PC-9 (cell line): ENCODE data around the gene CACNA1A. TPM values are rescaled to one million over a fixed set of nuclear protein-coding genes. Genes with fewer than 3 reads are reported as not detected.

Experiments
- BruUV-seq: library from RNA; stranded (reverse); fragments of 400-500 nt; replicated peaks from 2 replicates; lab custom pipeline; 2021; lab: Mats Ljungman, UMichigan
- CTCF ChIA-PET: fragments of 300-600 bp; sonication (Branson Sonifier 250); formaldehyde crosslinking; loops from one replicate; lab custom pipeline; 2022; ENCODE audit warnings: antibody characterized with exemption; lab: Charles Lee
- POLR2A ChIA-PET: fragments of 300-600 bp; sonication (Branson Sonifier 250); formaldehyde crosslinking; loops from one replicate; lab custom pipeline; 2022; ENCODE audit warnings: antibody characterized with exemption; ENCODE audit not compliant: unreplicated experiment; lab: Charles Lee
- DNase-seq, 2 experiments: peaks; one replicate each; pipeline versions ENCODE4 v3.0.0 to v3.0.0-alpha.2; 2015 to 2022; ENCODE audit warnings: mixed read lengths in 1 of 2
- H2AFZ ChIP-seq: fragments of 200-600 bp; sonication (generic); 2 replicates; pipeline ENCODE4 v1.8.1; 2017; ENCODE audit warnings: antibody characterized with exemption
- H3F3A ChIP-seq: fragments of 200-600 bp; sonication (generic); 2 replicates; pipeline ENCODE4 v1.8.1; 2017; ENCODE audit warnings: antibody characterized with exemption, mild to moderate bottlenecking, low read depth; ENCODE audit not compliant: insufficient read depth
- H3K27ac ChIP-seq: fragments of 200-600 bp; sonication (generic); 2 replicates; pipeline ENCODE4 v1.6.1; 2016; ENCODE audit warnings: mixed run types
- H3K27me3 ChIP-seq: fragments of 200-600 bp; sonication (generic); 2 replicates; pipeline ENCODE4 v1.6.1; 2016; ENCODE audit warnings: low read depth, mixed run types; ENCODE audit not compliant: insufficient read depth
- H3K36me3 ChIP-seq: fragments of 200-600 bp; sonication (generic); 2 replicates; pipeline ENCODE4 v1.6.1; 2016; ENCODE audit warnings: low read depth, mixed run types
- H3K4me1 ChIP-seq: fragments of 200-600 bp; sonication (generic); replicated peaks from 2 replicates; pipeline ENCODE4 v1.6.1; 2016; ENCODE audit warnings: mixed run types; ENCODE audit not compliant: insufficient read depth
- H3K4me2 ChIP-seq: fragments of 200-600 bp; sonication (generic); 2 replicates; pipeline ENCODE4 v1.6.1; 2017; ENCODE audit warnings: mixed run types
- H3K4me3 ChIP-seq: fragments of 200-600 bp; sonication (generic); 2 replicates; pipeline ENCODE4 v1.6.1; 2016; ENCODE audit warnings: mixed run types
- H3K79me2 ChIP-seq: fragments of 200-600 bp; sonication (generic); 2 replicates; pipeline ENCODE4 v1.6.1; 2017; ENCODE audit warnings: low read depth, mixed run types
- H3K9me2 ChIP-seq: fragments of 200-600 bp; sonication (generic); 2 replicates; pipeline ENCODE4 v1.8.1; 2017; ENCODE audit warnings: mild to moderate bottlenecking; ENCODE audit not compliant: insufficient read depth
- H3K9me3 ChIP-seq: fragments of 200-600 bp; sonication (generic); 2 replicates; pipeline ENCODE4 v1.8.1; 2016; ENCODE audit warnings: low read depth; ENCODE audit not compliant: insufficient read depth
- H4K20me1 ChIP-seq: fragments of 200-600 bp; sonication (generic); 2 replicates; pipeline ENCODE4 v1.8.1; 2017; ENCODE audit not compliant: insufficient read depth
- CTCF ChIP-seq: fragments of 200-600 bp; sonication (generic); conservative IDR thresholded peaks from 2 replicates; pipeline ENCODE4 v1.6.1; 2017; ENCODE audit warnings: mixed run types, antibody characterized with exemption, mild to moderate bottlenecking, moderate library complexity
- EZH2 ChIP-seq: fragments of 200-600 bp; sonication (generic); IDR thresholded peaks from 2 replicates; pipeline ENCODE4 v1.8.0; 2017; ENCODE audit warnings: antibody characterized with exemption, low read depth
- intact Hi-C: fragments of 100-400 bp; cut with micrococcal nuclease; formaldehyde crosslinking; loops from one replicate; pipeline ENCODE4 v1.10.0; 2022; ENCODE audit not compliant: unreplicated experiment
- total RNA-seq: library from RNA; stranded (reverse); gene quantifications from 2 replicates; pipeline ENCODE4 v1.2.3, GENCODE V29; 2021

CACNA1A gene
- total RNA-seq, 1 experiment from 2014 or later: 0.35 TPM

- Histone ChIP-seq H3K36me3 (no peaks in the 10 kb centered on the region), H3K79me2 (no peaks in the 10 kb centered on the region), H4K20me1 (no peaks in the 10 kb centered on the region), H3K4me1 (no peaks in the 10 kb centered on the region), H3K27me3 (peaks cover under 1% of the 10 kb centered on the region; the same call in 1 of the 2 replicates), H3K27ac (no peak overlapping the region), H3K4me3 (no peak overlapping the region), H3K9me2 (no peaks in the 10 kb centered on the region), H2AFZ (no peak overlapping the region), H3F3A (peaks cover 16% of the 10 kb centered on the region), H3K9me3 (no peaks in the 10 kb centered on the region), H3K4me2 (no peak overlapping the region)
- intact Hi-C loops: no loop called here
- BruUV-seq: no TSS peak
- POLR2A ChIA-PET: no interaction called here
- DNase-seq: no peak
- CTCF ChIA-PET: no interaction called here
- TF ChIP-seq CTCF: no peak
- no peak for TF ChIP-seq EZH2
Measured at GRCh38 chr19:13220847-13221246, 285.4 kb downstream of the CACNA1A start.

- no peak overlapping the region for H3K4me2 ChIP-seq
- H4K20me1 ChIP-seq: no peaks in the 10 kb centered on the region
- H3F3A ChIP-seq: peaks cover 16% of the 10 kb centered on the region
- H3K4me1 ChIP-seq: no peaks in the 10 kb centered on the region
- no peaks in the 10 kb centered on the region for H3K27me3 ChIP-seq
- ChIA-PET POLR2A (no interaction called here), CTCF (no interaction called here)
- no peak overlapping the region for H3K4me3 ChIP-seq
- no TSS peak for BruUV-seq
- H3K9me2 ChIP-seq: no peaks in the 10 kb centered on the region
- H3K79me2 ChIP-seq: no peaks in the 10 kb centered on the region
- H3K27ac ChIP-seq: no peak overlapping the region
- no peaks in the 10 kb centered on the region for H3K9me3 ChIP-seq
- no peak for TF ChIP-seq EZH2
- no peak for TF ChIP-seq CTCF
- intact Hi-C loops: no loop called here
- H2AFZ ChIP-seq: no peak overlapping the region
- H3K36me3 ChIP-seq: no peaks in the 10 kb centered on the region
- DNase-seq: no peak
Measured at GRCh38 chr19:13215572-13216380, 290.5 kb downstream of the CACNA1A start.

- intact Hi-C loops: no loop called here
- H3K4me1 ChIP-seq: no peaks in the 10 kb centered on the region
- no peak for DNase-seq
- H3K4me2 ChIP-seq: no peak overlapping the region
- ChIA-PET CTCF (interaction anchor here (0.7 kb wide), 1 partner anchor 9 kb away, joined by 12 read pairs; no protein-coding TSS in a partner anchor), POLR2A (interaction anchor here (0.8 kb wide), 1 partner anchor 33 kb away, joined by 11 read pairs; no protein-coding TSS in a partner anchor)
- H3K79me2 ChIP-seq: no peaks in the 10 kb centered on the region
- no TSS peak for BruUV-seq
- peaks cover 7% of the 10 kb centered on the region; the same call in 1 of the 2 replicates for H3F3A ChIP-seq
- H3K9me3 ChIP-seq: no peaks in the 10 kb centered on the region
- no peaks in the 10 kb centered on the region for H4K20me1 ChIP-seq
- H3K9me2 ChIP-seq: no peaks in the 10 kb centered on the region
- H2AFZ ChIP-seq: no peak overlapping the region
- no peaks in the 10 kb centered on the region for H3K36me3 ChIP-seq
- H3K27me3 ChIP-seq: no peaks in the 10 kb centered on the region
- H3K4me3 ChIP-seq: no peak overlapping the region
- no peak overlapping the region for H3K27ac ChIP-seq
- TF ChIP-seq CTCF (no peak), EZH2 (no peak)
Measured at GRCh38 chr19:13214036-13214730, 292.1 kb downstream of the CACNA1A start.
